Measurements from ENCODE around the gene POLE. TPM values are rescaled to one million over a fixed set of nuclear protein-coding genes. Genes with fewer than 3 reads are reported as not detected.

The POLE gene
- total and polyA plus RNA-seq, 10 of the 15 experiments (the other 5 are each of a cell fraction or from before 2014, with no cell fraction given), result 2.3 to 103 (median 37.1) TPM

- intact Hi-C loops (cut with micrococcal nuclease; ENCODE audit: unreplicated experiment) (no loop called here), in situ Hi-C loops (cut with MboI) (no loop called here)
- Histone ChIP-seq H3K9ac (ENCODE audit: control insufficient read depth, insufficient read depth, low read length) (no peak overlapping the region), H4K20me1 (ENCODE audit: control insufficient read depth, insufficient read depth) (no peaks in the 10 kb centered on the region), H3K4me2 (ENCODE audit: control insufficient read depth, insufficient read depth) (no peak overlapping the region), H3K4me1 (ENCODE audit: control insufficient read depth, insufficient read depth, low read length) (no peaks in the 10 kb centered on the region), H3K36me3 (ENCODE audit: control insufficient read depth in 2 of 2, insufficient read depth in 2 of 2, low read length in 1 of 2) (no peaks in the 10 kb centered on the region), H2AFZ (ENCODE audit: control insufficient read depth, low read depth, low read length) (no peak overlapping the region), H3K27me3 (replicated peaks in 1 of 2; ENCODE audit: control insufficient read depth in 2 of 2, insufficient read depth in 2 of 2, low read length in 1 of 2) (no peaks in the 10 kb centered on the region), H3K4me3 (no peak overlapping the region), H3K9me3 (replicated peaks; ENCODE audit: control insufficient read depth, insufficient read depth, low read length) (no peaks in the 10 kb centered on the region), H3K79me2 (ENCODE audit: control insufficient read depth, insufficient read depth, low read length) (no peaks in the 10 kb centered on the region), H3K27ac (ENCODE audit: control insufficient read depth, insufficient read depth) (no peak overlapping the region)
- 63% methylated on average over 11 of the region's 11 CpGs for WGBS (ENCODE audit: insufficient coverage, insufficient replicate concordance, low lambda C conversion rate, missing lambda C conversion rate)
- no peak for DNase-seq (ENCODE audit: low read depth, low spot score)
- ChIA-PET CTCF (interaction anchor here (0.9 to 1.6 kb wide), 2 partner anchors 20 to 34 kb away, joined by 3 to 5 read pairs; no protein-coding TSS in a partner anchor), POLR2A (no interaction called here), SMC1A (ENCODE audit: uncharacterized antibody, unreplicated experiment) (interaction anchor here (0.6 to 1.1 kb wide), 3 partner anchors 113 to 1008 kb away, joined by 3 to 4 read pairs (median 3); no protein-coding TSS in a partner anchor), RAD21 (ENCODE audit: unreplicated experiment) (interaction anchor here (0.7 kb wide), 1 partner anchor 165 kb away, joined by 3 read pairs; no protein-coding TSS in a partner anchor)
- no peak for FAIRE-seq
- no peak for ATAC-seq
- BruUV-seq (replicated peaks), result no TSS peak
- no peak for TF ChIP-seq HCFC1 (IDR thresholded peaks at IDR 0.05; ENCODE audit: low read length)
- no peak for TF ChIP-seq BCL3 (IDR thresholded peaks at IDR 0.05; ENCODE audit: borderline replicate concordance, insufficient read depth, low read depth, low read length, poor library complexity, severe bottlenecking)
- no peak for TF ChIP-seq EED (IDR thresholded peaks at IDR 0.05; ENCODE audit: low read depth)
- TF ChIP-seq STAT1 (conservative IDR thresholded peaks at IDR 0.05), result no peak
- no peak for TF ChIP-seq SKIL (IDR thresholded peaks at IDR 0.05; ENCODE audit: low read depth, poor library complexity, severe bottlenecking)
- TF ChIP-seq CUX1 (IDR thresholded peaks at IDR 0.05; ENCODE audit: insufficient replicate concordance, low read depth, low read length), result no peak
- TF ChIP-seq ZNF622 (IDR thresholded peaks at IDR 0.05), result no peak
- no peak for TF ChIP-seq YY1 (IDR thresholded peaks at IDR 0.05; ENCODE audit: low read depth, low read length)
- no peak for TF ChIP-seq IRF5 (IDR thresholded peaks at IDR 0.05; ENCODE audit: borderline replicate concordance)
- TF ChIP-seq NKRF (conservative IDR thresholded peaks at IDR 0.05), result no peak
These were observed 92.0 kb downstream of the POLE start for GRCh38 chr12:132595183-132595582.

All from GM12878 (cell line).